Measurements from ENCODE around the gene TLCD2. TPM values are rescaled to one million over a fixed set of nuclear protein-coding genes. Genes with fewer than 3 reads are reported as not detected.

TLCD2 gene
- total RNA-seq, 1 donor from 2014 or later = 7.5 TPM

DNA sequence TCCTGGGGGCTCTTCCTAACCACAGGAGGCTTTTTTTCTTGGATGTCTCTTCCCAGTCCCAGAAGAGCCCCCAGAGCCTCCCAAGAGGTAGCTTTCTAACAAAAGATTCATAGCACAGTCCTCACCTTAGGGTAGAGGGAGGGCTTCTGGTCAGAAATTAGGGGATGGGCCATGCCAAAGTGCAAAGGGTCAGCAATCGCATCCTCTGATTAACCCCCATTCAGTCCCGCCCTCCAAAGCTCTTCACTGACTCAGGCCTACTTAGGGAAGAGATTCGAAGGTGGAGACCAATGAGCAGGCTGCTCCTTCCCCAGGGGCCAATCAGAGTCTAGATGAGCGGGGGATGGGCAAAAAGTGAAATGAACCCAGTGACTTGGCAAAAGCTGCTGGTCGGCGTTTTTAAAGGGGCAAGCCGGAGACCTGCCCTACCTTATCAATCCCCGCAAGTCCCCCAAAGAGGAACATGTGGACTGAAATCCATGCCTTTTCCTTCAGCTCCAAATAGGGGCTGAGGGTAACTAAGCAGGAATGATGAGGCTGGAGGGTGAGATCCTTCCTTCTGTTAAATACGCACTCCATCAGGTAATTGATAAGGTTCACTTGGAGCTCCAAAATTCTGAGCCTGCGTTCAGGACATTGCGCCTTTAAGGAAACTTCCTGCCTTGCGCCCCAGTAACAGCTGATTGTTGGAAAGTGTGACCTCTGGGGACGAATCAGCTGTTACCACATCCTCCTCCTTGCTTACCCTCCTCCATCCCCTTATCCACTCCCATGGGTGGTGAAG lies 6.9 kb upstream of the TLCD2 start:
- peaks cover 11 to 32% of the 10 kb centered on the region in 2 donors for H3K4me1 ChIP-seq
- no peaks in the 10 kb centered on the region for H3K27me3 ChIP-seq
- H3K9me3 ChIP-seq = no peaks in the 10 kb centered on the region
- TF ChIP-seq, protein P1, sequence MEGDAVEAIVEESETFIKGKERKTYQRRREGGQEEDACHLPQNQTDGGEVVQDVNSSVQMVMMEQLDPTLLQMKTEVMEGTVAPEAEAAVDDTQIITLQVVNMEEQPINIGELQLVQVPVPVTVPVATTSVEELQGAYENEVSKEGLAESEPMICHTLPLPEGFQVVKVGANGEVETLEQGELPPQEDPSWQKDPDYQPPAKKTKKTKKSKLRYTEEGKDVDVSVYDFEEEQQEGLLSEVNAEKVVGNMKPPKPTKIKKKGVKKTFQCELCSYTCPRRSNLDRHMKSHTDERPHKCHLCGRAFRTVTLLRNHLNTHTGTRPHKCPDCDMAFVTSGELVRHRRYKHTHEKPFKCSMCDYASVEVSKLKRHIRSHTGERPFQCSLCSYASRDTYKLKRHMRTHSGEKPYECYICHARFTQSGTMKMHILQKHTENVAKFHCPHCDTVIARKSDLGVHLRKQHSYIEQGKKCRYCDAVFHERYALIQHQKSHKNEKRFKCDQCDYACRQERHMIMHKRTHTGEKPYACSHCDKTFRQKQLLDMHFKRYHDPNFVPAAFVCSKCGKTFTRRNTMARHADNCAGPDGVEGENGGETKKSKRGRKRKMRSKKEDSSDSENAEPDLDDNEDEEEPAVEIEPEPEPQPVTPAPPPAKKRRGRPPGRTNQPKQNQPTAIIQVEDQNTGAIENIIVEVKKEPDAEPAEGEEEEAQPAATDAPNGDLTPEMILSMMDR (IDR thresholded peaks at IDR 0.05) = no peak
- DNase-seq (ENCODE audit: low spot score in 2 of 2) = peak; percentile 90 to 98
- intact Hi-C loops (cut with DNase I) = loop anchor here (1.0 to 10.0 kb wide), 7 partner anchors 65 to 685 kb away; partner anchors contain the start of genes MNT, OVCA2, PITPNA and RILP
- peak overlapping the region; percentile 69 to 79 for H3K4me3 ChIP-seq
- peaks cover 20 to 27% of the 10 kb centered on the region in 2 donors for H3K36me3 ChIP-seq
- H3K27ac ChIP-seq = peak overlapping the region; percentile 99 to 100

DNA sequence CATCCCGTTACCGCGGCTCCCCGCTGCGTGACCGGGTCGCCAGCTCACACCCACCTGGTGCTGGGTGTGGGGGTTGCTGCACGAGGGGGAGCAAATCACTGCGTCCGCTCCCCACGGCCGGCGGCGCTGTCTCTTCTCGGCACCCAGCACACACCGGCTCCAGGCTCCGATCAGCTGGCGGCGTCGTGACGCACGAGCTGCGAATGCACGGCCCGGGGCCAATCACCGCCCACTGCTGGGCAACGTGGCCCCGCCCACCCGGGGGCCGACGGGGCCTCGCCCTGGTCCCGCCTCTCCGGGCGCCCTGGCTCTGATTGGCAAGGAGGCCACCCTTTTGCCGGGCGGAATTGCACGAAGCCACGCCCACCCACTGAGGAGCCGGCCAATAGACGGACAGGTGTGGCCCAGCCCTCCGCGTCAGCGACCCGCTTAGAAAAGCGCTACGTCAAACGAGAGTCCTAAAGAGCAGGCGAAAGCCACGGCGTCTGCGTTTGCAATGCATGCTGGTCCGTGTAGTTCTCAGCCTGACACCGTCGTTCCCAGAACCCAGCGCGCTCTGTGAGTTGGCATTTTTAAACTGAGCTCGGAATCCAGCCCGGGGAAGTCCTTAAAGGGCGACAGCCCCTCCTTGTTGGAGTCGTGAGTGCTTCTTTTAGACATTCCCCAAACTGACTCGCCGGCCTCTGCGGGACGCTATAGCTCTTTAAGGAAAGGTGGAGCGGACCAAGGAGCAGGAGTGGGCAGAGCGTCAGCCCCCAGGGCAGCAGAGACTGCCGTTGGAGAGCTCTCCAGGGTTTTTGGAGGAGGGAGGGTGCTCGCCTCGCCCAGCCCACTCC lies 6.1 kb upstream of the TLCD2 start:
- peak overlapping the region; percentile 99 for H3K4me3 ChIP-seq
- TF ChIP-seq, protein P1 (IDR thresholded peaks at IDR 0.05) = peak in 2 of 3 experiments; percentile 5 to 26
- peaks cover 22 to 35% of the 10 kb centered on the region in 2 donors for H3K36me3 ChIP-seq
- DNase-seq (ENCODE audit: low spot score in 2 of 2) = peak; percentile 100
- peaks cover 11 to 37% of the 10 kb centered on the region in 2 donors for H3K4me1 ChIP-seq
- peak overlapping the region; percentile 100 for H3K27ac ChIP-seq
- H3K9me3 ChIP-seq = no peaks in the 10 kb centered on the region
- H3K27me3 ChIP-seq = no peaks in the 10 kb centered on the region
- intact Hi-C loops (cut with DNase I) = loop anchor here (2.0 to 10.0 kb wide), 6 partner anchors 67 to 686 kb away; partner anchors contain the start of genes MNT, OVCA2, PITPNA and RILP

DNA sequence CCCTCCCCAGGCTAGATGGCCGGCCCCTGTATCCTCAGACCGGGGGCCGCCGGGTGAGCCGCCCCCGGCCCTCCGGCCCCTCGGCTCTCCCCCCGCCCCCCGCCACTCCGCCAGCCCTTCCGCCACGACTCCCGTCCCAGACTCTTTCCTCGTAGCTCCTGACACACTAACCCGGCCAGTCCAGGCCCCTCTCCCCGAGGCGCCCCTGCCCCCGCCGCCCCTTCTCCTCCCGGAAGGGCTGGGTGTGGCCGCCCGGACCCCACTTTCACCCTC lies 5.6 kb upstream of the TLCD2 start:
- TF ChIP-seq, protein P1 (IDR thresholded peaks at IDR 0.05) = no peak
- Histone ChIP-seq H3K4me1 (peaks cover 11 to 42% of the 10 kb centered on the region in 2 donors), H3K4me3 (peak overlapping the region; percentile 99), H3K27me3 (no peaks in the 10 kb centered on the region), H3K9me3 (no peaks in the 10 kb centered on the region), H3K36me3 (peaks cover 22 to 40% of the 10 kb centered on the region in 2 donors), H3K27ac (peak overlapping the region; percentile 100)
- DNase-seq (ENCODE audit: low spot score in 2 of 2) = no peak
- intact Hi-C loops (cut with DNase I) = loop anchor here (2.0 to 10.0 kb wide), 6 partner anchors 67 to 687 kb away; partner anchors contain the start of genes MNT, OVCA2, PITPNA and RILP

DNA sequence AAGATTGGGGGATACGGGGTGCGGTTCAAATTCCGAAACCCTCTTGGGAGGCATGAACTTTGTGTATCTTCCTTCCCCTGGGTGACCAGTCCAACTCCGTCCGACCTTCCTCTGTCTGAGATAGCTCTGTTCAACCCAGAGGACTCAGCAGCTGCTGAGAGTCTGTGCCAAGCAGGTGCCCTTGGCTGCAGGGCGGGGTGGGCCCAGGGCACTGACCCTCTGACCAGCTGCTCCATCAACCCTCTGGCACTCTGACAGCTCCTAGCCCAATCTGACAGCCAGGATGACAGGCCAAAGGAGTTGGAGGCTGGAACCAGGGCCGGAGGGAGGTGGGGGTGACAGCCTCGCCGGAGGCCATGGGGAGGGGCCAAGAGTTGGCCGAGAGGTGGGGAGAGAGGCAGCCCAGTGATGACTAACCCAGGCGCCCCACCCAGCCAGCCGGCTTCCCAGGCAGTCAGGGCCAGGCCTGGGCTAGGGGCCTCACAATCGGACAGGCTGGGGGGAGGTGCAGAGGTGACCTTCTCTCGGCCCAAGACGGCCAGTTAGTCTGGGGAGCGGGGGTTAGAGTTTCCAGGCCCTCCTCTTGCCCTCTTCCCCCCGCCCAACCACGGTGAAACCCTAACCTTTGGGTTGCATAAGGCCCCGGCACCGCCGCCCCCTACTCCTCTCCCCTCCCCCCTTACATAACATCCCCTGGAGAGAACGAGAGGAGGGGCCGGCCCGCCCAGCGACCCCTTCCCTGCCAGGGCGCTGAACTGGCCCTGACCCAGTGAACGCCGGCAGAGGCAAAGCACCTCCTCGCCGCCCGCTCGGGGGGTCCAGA lies 5.0 kb upstream of the TLCD2 start:
- DNase-seq (ENCODE audit: low spot score in 2 of 2) = peak; percentile 79 to 96
- H3K27ac ChIP-seq = peak overlapping the region; percentile 100
- no peaks in the 10 kb centered on the region for H3K27me3 ChIP-seq
- H3K4me3 ChIP-seq = peak overlapping the region; percentile 99
- no peaks in the 10 kb centered on the region for H3K9me3 ChIP-seq
- TF ChIP-seq, protein P1 (IDR thresholded peaks at IDR 0.05) = no peak
- intact Hi-C loops (cut with DNase I) = loop anchor here (5.0 to 10.0 kb wide), 6 partner anchors 48 to 687 kb away; partner anchors contain the start of genes MNT, OVCA2 and PITPNA
- H3K4me1 ChIP-seq = peaks cover 16 to 46% of the 10 kb centered on the region in 2 donors
- H3K36me3 ChIP-seq = peaks cover 22 to 40% of the 10 kb centered on the region in 2 donors

Data from ascending aorta (tissue), 2 donors.